ENCODE data around the gene IMPA2.
"Not testable (repeated sequence)": the region's sequence is repeated elsewhere in the genome, so short reads cannot be mapped to it uniquely, and the experiment has no call there.

IMPA2 gene

DNA sequence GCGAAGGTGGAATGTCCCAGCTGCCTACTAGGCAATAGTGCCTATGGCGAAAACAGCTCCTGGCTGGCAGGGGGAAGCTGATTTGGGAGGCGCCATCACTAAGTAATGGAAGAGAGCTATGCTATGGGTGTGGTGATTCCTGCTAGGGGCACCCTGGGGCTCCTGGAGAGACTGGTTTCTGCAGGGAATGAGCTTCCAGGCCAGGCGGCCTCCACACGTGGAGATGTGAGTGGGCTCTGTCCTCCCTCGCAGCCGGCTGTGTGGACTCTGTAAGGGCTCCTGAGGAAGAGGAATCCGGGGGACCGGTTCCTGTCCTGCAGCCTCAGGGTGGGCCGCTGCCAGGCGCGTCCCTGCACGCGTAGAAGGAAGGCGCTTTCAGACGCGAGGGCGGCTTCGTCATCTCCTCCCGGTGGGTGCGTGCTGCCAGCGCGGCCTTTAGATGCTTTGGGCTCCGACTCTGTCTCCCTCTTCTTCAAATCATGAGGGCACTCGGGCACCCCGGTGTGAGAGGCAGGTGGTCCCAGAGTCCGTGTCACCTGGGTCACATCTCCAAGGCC is 56.9 kb downstream of the IMPA2 start:
- H3K4me3 ChIP-seq (IDR thresholded peaks at IDR 0.05; ENCODE audit: insufficient read depth, low read depth, low read length) = no peak overlapping the region
- no peaks in the 10 kb centered on the region for H3K4me1 ChIP-seq (ENCODE audit: low read depth, poor library complexity, severe bottlenecking)
- peak overlapping the region; percentile 100 for H2AFZ ChIP-seq (ENCODE audit: low read depth)
- no peaks in the 10 kb centered on the region for H3K27me3 ChIP-seq (ENCODE audit: insufficient read depth, low read depth)
- H3K4me2 ChIP-seq = peak overlapping the region; percentile 73; the same call in 1 of the 2 replicates
- H4K20me1 ChIP-seq (ENCODE audit: insufficient read depth) = no peaks in the 10 kb centered on the region
- H3K36me3 ChIP-seq (ENCODE audit: insufficient read depth) = no peaks in the 10 kb centered on the region
- no peak overlapping the region for H3K27ac ChIP-seq
- H3K9ac ChIP-seq = no peak overlapping the region
- no peaks in the 10 kb centered on the region for H3K79me2 ChIP-seq (ENCODE audit: insufficient read depth, low read depth)
- TF ChIP-seq CTCF (conservative IDR thresholded peaks at IDR 0.05; ENCODE audit: low read depth, low read length) = no peak

GRCh38 chr18:12038639-12039539 is 57.6 kb downstream of the IMPA2 start:
- no peak overlapping the region for H3K27ac ChIP-seq
- no peaks in the 10 kb centered on the region for H3K27me3 ChIP-seq (ENCODE audit: insufficient read depth, low read depth)
- H3K36me3 ChIP-seq (ENCODE audit: insufficient read depth) = no peaks in the 10 kb centered on the region
- H3K79me2 ChIP-seq (ENCODE audit: insufficient read depth, low read depth) = no peaks in the 10 kb centered on the region
- peak overlapping the region; percentile 50; the same call in 1 of the 2 replicates for H3K9ac ChIP-seq
- TF ChIP-seq CTCF (conservative IDR thresholded peaks at IDR 0.05; ENCODE audit: low read depth, low read length) = peak; percentile 92
- no peaks in the 10 kb centered on the region for H3K4me1 ChIP-seq (ENCODE audit: low read depth, poor library complexity, severe bottlenecking)
- H2AFZ ChIP-seq (ENCODE audit: low read depth) = peak overlapping the region; percentile 100
- no peak overlapping the region for H3K4me3 ChIP-seq (IDR thresholded peaks at IDR 0.05; ENCODE audit: insufficient read depth, low read depth, low read length)
- peak overlapping the region; percentile 73 for H3K4me2 ChIP-seq
- H4K20me1 ChIP-seq (ENCODE audit: insufficient read depth) = no peaks in the 10 kb centered on the region

DNA sequence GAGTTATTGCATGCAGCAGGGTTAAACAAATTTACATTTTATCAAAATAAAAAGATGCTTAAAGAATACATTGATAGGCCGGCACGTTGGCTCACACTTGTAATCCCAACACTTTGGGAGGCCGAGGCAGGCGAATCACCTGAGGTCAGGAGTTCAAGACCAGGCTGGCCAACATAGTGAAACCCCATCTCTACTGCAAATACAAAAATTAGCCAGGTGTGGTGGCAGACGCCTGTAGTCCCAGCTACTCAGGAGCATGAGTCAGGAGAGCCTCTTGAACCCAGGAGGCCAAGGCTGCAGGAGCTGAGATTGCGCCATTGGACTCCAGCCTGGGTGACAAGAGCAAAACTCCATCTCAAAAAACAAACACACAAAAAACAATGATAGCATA is 58.2 kb downstream of the IMPA2 start:
- not testable (repeated sequence) for H2AFZ ChIP-seq (ENCODE audit: low read depth); H3K4me3 ChIP-seq (IDR thresholded peaks at IDR 0.05; ENCODE audit: insufficient read depth, low read depth, low read length)

GRCh38 chr18:12041561-12041960 is 60.3 kb downstream of the IMPA2 start:
- no peak overlapping the region for H2AFZ ChIP-seq (ENCODE audit: low read depth)
- no peak overlapping the region for H3K4me3 ChIP-seq (IDR thresholded peaks at IDR 0.05; ENCODE audit: insufficient read depth, low read depth, low read length)
- no peaks in the 10 kb centered on the region for H3K4me1 ChIP-seq (ENCODE audit: low read depth, poor library complexity, severe bottlenecking)
- no peak for TF ChIP-seq CTCF (conservative IDR thresholded peaks at IDR 0.05; ENCODE audit: low read depth, low read length)
- H3K27me3 ChIP-seq (ENCODE audit: insufficient read depth, low read depth) = no peaks in the 10 kb centered on the region
- H3K27ac ChIP-seq = no peak overlapping the region
- no peak overlapping the region for H3K9ac ChIP-seq
- H4K20me1 ChIP-seq (ENCODE audit: insufficient read depth) = no peaks in the 10 kb centered on the region
- no peaks in the 10 kb centered on the region for H3K36me3 ChIP-seq (ENCODE audit: insufficient read depth)
- no peak overlapping the region for H3K4me2 ChIP-seq
- H3K79me2 ChIP-seq (ENCODE audit: insufficient read depth, low read depth) = no peaks in the 10 kb centered on the region

More for the DNA sequence above, 58.2 kb downstream of the IMPA2 start:
- H3K79me2 ChIP-seq (ENCODE audit: insufficient read depth, low read depth); H3K36me3 ChIP-seq (ENCODE audit: insufficient read depth); H3K27ac ChIP-seq; H3K9ac ChIP-seq; H4K20me1 ChIP-seq (ENCODE audit: insufficient read depth); H3K4me1 ChIP-seq (ENCODE audit: low read depth, poor library complexity, severe bottlenecking); H3K27me3 ChIP-seq (ENCODE audit: insufficient read depth, low read depth): not testable (repeated sequence)
- 0 out of 2 replicates have a peak overlapping the region, but pooled peaks have one; percentile 73 for H3K4me2 ChIP-seq

DNA sequence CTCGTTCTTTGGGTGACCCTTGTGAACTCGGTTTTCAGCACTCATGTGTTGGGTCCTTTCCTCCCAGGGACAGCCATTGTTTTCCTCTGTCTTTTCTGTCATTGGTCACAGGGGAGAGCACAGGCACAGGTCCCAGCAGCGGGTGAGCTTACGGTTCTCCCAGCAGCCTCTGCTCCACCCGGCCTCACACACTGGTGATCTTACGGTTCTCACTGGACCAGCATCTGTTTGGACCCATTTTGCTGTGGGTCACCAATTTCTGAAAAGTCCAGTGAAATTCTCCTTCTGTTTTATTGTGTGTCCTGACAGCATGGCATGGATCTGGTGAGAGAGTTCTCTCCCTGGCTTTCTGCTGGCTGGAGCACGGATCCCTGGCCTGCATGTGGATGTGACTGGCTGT is 62.5 kb downstream of the IMPA2 start:
- Histone ChIP-seq H3K27me3 (ENCODE audit: insufficient read depth, low read depth) (no peaks in the 10 kb centered on the region), H3K4me2 (no peak overlapping the region)

More for the DNA sequence above, 62.5 kb downstream of the IMPA2 start:
- no peak for TF ChIP-seq CTCF (conservative IDR thresholded peaks at IDR 0.05; ENCODE audit: low read depth, low read length)
- H3K36me3 ChIP-seq (ENCODE audit: insufficient read depth) = no peaks in the 10 kb centered on the region
- no peaks in the 10 kb centered on the region for H4K20me1 ChIP-seq (ENCODE audit: insufficient read depth)
- H3K9ac ChIP-seq = no peak overlapping the region
- H3K4me1 ChIP-seq (ENCODE audit: low read depth, poor library complexity, severe bottlenecking) = no peaks in the 10 kb centered on the region
- H2AFZ ChIP-seq (ENCODE audit: low read depth) = no peak overlapping the region
- H3K27ac ChIP-seq = no peak overlapping the region
- no peaks in the 10 kb centered on the region for H3K79me2 ChIP-seq (ENCODE audit: insufficient read depth, low read depth)
- no peak overlapping the region for H3K4me3 ChIP-seq (IDR thresholded peaks at IDR 0.05; ENCODE audit: insufficient read depth, low read depth, low read length)
